GM19099 (cell line): ENCODE measurements around the gene SNPH.

Experiments used
- POLR2A ChIP-seq: IDR thresholded peaks from 3 replicates; pipeline ENCODE4 v1.6.1; 2011; ENCODE audit warnings: low read depth; ENCODE audit not compliant: insufficient read length; ENCODE audit errors: extremely low read depth

The SNPH gene

DNA sequence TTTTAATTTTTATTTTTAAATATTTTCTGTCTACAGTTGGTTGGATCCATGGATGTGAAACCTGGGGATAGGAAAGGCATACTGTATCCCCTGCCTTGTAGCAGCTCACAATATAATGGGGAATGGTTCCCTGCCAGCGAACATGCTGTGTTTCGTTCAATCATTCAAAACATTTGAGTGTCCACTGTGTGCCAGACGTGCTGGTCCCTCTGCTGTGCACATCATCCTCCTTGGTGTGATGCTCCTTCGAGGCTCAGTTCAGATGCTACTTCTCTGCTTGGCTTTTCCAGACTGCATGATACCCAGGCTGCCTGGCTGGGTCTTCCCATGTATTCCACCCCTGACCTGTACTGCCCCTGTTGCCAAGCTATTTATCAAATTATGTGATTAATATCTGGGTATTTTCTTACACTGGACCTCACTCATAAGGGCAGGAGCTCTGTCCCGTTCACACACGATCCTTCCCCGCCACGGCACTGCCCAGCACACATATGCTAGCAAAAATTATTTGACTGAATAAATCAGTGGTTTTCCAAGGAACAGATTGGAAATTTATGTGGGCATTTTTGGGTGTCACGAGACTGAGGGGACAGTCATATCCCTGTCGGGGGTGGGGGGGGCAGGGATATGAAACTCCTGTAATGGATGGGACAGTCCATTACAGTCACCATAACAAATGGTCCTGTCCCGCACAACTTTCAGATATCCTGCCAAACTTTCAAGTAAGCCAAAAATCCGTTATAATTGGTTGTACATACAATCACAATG is 57.9 kb downstream of the SNPH start:
- no peak for TF ChIP-seq POLR2A

DNA sequence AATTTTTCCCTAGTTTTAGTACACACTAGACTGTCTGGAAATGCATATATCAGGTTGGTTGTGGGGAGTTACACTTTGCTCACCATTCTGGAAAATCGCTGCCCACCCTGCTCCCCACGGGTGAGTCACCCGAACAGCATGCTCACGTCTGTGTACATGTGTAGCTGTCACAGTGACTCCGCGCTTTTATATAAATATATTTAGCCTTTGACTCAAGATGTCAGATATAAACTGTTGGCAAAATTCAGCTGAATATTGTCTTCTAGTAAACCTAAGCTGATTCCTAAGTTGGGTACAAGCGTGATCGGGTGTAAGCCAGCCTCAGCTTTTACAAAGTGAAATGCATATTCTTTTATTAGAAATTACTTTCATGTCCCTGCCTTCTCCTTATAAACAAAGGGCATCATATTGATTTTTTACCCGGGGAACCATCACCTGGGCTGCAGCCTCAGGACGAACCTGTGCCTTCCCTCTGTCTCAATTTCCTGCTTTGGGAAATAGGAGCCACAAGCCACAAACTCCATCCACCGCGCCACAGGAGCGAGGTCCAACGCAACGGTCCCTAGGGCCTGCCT is 58.6 kb downstream of the SNPH start:
- TF ChIP-seq POLR2A: no peak

- TF ChIP-seq POLR2A: peak; percentile 97
Measured at GRCh38 chr20:1325173-1326030, 59.3 kb downstream of the SNPH start.

- no peak for TF ChIP-seq POLR2A
Measured at GRCh38 chr20:1326031-1326930, 60.2 kb downstream of the SNPH start.

DNA sequence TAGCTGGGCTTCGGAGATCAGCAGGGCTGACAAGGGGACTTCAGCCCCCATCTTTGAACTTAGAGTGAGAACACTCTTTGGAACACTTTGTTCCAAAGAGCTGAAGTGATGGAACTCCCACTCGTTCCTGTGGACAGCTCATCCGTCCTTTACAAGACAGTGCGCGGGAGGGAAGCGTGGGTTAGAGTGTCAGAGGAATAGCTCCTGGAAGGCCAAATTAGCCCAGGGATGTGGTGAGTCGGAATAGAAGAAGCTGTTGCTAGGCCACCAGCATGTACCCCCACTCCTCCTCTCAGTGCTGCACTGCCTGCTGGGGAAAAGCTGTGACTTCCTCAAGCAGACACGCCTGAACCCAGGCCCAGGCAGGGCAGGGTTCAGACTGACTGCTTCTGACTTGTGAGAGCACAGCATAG is 61.2 kb downstream of the SNPH start:
- TF ChIP-seq POLR2A: no peak

DNA sequence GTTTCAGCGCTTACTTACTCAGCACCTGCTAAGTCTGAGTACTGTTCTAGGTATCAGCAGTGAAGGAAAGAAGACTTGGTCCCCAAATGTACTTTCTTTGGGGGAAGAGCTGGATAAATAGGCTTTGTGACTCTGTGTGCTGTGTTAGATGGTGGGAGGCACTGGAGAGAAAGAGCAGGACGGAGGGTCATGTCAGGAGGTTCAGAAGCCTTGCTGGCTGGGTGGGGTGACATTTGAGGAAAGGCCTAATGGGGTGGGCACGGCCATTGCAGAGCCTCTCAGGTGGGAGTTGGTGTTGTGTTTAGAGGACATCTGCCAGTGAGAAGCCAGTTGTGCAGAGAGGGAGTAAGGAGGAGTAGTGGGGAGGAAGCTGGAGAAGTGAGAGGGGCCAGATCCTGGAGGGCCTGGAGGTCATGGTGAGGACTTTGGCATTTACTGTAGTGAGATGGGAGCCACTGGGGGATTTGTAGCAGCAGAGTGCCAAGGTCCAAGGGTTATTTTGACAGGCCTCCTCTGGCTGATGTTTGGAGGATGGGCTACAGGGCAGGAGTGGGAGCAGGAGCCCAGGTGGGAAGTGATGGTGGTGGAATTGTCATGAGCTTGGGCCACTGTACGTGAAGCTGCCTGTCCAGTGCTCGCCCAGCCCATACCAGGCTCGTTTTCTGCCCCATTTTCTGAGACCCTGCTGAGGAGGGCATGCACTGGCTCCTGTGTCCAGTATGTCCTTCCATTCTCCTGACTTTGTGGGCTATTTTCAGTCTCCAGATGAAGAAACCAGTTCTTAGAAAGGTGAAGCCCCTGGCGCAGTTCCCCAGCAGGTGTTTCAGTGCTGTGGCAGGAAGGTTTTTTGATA is 62.0 kb downstream of the SNPH start:
- TF ChIP-seq POLR2A: no peak

GRCh38 chr20:1328680-1329330 is 62.7 kb downstream of the SNPH start, which contains the start of gene SDCBP2:
Gene SDCBP2, minus strand, starts transcription at chr20:1329139. Its CDS starts 8,723 bp downstream, at chr20:1320416.
- TF ChIP-seq POLR2A: no peak

- TF ChIP-seq POLR2A: no peak
Measured at GRCh38 chr20:1330075-1330830, 64.2 kb downstream of the SNPH start.

GRCh38 chr20:1331101-1331500 is 65.0 kb downstream of the SNPH start:
- no peak for TF ChIP-seq POLR2A

DNA sequence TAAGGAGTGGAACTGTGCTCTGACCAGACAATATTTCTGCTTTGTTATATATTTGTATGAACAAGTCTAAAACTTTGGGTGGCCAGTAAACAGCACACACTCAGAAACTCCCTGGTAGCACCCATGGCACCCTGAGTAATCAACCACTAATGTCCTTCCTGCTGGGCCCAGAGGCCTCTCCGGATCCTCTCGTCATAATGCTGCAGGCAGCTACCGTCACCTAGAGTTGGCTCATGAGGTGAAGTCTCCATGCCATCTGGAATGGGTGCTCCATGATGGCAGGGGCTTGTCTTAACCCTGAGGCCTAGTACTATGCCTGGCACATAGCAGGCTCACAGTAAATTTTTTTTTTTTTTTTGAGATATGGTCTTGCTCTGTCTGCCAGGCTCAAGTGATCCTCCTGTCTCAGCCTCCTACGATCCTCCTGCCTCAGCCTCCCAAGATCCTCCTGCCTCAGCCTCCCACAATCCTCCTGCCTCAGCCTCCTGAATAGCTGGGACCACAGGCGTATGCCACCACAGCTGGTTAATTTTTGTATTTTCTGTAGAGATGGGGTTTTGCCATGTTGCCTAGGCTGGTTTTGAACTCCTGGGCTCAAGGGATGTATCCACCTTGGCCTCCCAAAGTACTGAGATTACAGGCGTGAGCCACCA is 65.8 kb downstream of the SNPH start:
- TF ChIP-seq POLR2A: no peak

DNA sequence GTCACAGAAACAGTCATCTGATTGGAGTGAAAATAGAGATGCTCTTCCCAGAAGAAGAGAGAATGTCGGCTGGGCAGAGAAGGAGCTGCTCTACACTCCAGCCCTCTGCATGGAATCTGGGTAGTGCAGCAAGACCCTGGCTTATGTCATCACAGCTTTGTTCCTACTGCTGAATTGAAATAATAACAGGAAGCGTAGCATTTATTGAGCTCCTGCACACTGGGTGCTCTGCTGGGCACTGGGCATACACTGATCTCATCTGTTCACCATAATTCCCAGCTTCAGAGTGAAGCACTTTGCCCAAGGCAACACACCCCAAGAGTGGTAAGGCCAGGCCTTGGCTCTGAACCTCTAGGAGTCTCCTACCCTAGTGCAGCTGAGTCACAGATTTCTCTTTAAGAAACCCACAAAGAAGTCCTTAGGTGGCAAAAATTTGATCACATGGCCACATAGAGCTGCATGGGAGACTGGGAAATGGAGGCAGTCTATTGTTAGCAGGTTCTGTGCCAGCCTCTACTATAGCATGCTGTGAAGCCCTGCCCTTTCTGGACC is 66.7 kb downstream of the SNPH start:
- TF ChIP-seq POLR2A: no peak
